Measurements from ENCODE around the gene TNNT2.

GRCh38 chr1:201335901-201336300 is 41.6 kb downstream of the TNNT2 start:
- TF ChIP-seq CTCF (IDR thresholded peaks at IDR 0.05; ENCODE audit: extremely low read depth in 1 of 2, insufficient read depth in 1 of 2, low read depth in 1 of 2, low read length in 2 of 2) (no peak), POLR2A (IDR thresholded peaks at IDR 0.05; ENCODE audit: low read depth, low read length) (no peak), MYC (IDR thresholded peaks at IDR 0.05; ENCODE audit: low read depth, low read length) (no peak), POLR2AphosphoS5 (IDR thresholded peaks at IDR 0.05; ENCODE audit: insufficient read depth, low read depth, low read length) (no peak), EZH2 (IDR thresholded peaks at IDR 0.05; ENCODE audit: borderline replicate concordance, low read depth, low read length, severe bottlenecking) (no peak), GATA2 (IDR thresholded peaks at IDR 0.05; ENCODE audit: insufficient read depth, insufficient read length, low read depth, low read length) (no peak), FOS (IDR thresholded peaks at IDR 0.05; ENCODE audit: borderline replicate concordance, insufficient read depth, low read length) (no peak), MAX (IDR thresholded peaks at IDR 0.05; ENCODE audit: insufficient read depth, insufficient read length) (no peak), JUN (IDR thresholded peaks at IDR 0.05; ENCODE audit: borderline replicate concordance, insufficient read depth, insufficient read length, low read depth) (no peak)

Data from endothelial cell of umbilical vein (primary cell).